Stimulated activated CD4-positive, alpha-beta T cell treated with anti-CD3 and anti-CD28 coated beads, Interleukin-12 subunit alpha, Interleukin-12 subunit beta, amount 100 ng/mL, for 4 hours (primary cell): ENCODE data around the gene VSTM2L.

ENCODE experiments used
- DNase-seq: peaks from one replicate; pipeline ENCODE4 v3.0.0-alpha.2; 2020

Gene VSTM2L

GRCh38 chr20:37879843-37880242 is 23.1 kb upstream of the VSTM2L start:
- DNase-seq = no peak

- DNase-seq = no peak
Measured at GRCh38 chr20:37880726-37881591, 22.0 kb upstream of the VSTM2L start.

- DNase-seq = no peak
Measured at GRCh38 chr20:37881601-37882343, 21.2 kb upstream of the VSTM2L start.

DNA sequence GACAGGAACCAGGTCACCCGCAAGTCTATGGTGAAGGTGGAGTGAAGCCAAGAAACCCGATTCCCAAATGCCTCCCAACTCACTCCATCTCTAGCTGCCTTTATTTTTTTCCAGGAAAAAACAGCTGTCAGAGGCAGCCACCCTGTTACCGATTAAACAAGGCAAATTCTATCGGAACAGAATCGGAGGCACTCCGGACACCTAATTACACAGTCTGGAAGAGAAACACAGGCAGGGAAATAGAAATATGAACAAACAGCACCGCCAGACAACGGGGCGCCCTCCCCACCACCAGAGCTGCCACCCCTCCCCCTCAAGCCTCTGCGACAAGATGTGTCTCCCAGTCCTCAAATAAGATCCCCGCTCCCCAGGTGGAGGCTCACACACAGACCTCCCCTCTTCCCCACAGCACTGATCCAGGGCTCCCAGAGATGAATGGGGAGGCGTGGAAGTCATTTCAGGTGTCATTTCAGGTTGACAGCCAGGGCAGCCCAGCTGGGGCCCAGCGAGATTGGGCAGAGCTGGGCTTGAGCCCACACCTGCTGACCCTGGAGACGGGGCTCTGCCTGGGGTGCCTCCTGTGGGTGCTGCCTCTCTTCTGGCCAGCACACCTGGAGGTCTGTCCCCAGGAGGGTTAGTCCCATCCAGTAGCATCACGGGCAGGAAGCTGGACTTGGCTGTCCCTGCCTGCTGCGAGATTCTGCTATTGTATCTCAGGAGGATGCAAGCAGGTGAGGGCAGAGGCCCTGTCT is 19.8 kb upstream of the VSTM2L start:
- DNase-seq = no peak

- no peak for DNase-seq
Measured at GRCh38 chr20:37885042-37885441, 17.9 kb upstream of the VSTM2L start.

DNA sequence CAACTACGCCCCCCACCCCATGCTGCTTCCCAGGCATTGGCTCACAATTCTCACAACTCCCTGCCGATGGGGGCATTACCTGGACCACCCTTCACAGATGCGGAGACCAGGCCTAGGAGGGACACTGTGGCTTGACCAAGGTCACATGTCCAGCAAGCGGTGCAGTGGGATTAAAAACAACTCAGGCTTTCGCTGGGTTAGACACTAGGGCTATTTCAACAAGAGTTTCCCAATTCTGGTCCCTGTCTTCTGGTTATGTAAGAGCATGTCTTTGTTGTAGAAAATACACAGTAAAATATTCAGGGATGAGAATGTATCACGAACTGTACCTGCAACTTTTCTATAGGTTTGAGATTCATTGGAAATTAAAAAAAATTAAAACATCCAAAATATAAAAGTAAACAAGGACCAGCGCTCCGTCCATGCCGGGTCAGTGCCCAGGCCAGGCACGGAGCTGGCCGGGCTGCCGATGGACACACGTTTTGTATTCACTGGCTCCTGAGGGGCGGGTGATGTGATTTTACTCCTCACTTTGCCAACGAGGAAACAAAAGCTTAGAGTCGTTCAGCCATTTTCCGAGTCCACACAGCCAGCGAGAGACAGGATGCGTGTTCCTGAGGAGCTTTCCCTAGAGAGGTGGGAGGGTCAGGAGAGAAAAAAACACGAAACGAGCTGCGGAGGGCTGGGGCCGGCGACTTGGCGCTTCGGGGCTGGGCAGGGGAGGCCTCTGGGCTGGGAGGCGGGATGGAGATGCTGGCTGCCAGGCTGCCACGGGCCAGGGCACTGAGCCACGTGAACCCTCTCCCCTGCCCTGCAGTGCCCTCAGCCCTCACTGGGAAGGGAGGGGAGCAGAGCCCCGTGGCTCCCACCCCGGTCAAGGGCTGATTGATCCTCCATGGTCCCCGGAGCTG is 17.1 kb upstream of the VSTM2L start:
- no peak for DNase-seq

- DNase-seq = no peak
Measured at GRCh38 chr20:37886851-37887297, 16.1 kb upstream of the VSTM2L start.

- no peak for DNase-seq
Measured at GRCh38 chr20:37888641-37889040, 14.3 kb upstream of the VSTM2L start.

- DNase-seq = no peak
Measured at GRCh38 chr20:37890108-37890507, 12.8 kb upstream of the VSTM2L start.

- DNase-seq = no peak
Measured at GRCh38 chr20:37890643-37891042, 12.3 kb upstream of the VSTM2L start.

DNA sequence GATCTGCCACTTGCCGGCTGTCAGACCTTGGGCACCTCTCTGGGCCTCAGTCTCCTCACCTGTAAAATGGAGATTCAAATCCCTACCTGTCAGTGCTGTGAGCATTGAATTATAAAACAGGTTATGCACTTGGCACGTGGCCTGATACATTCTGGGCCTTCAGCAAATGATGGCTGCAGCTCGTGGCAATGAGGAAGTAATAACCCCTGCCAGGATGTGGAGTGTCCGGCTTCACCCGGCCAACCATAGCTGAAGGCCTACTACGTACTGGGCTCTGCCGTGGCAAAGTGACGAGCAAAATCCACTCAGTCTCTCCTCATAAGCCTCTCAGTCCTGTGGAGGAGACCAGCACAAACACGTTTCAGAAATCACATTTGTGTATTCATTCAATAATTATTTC is 10.9 kb upstream of the VSTM2L start:
- DNase-seq = no peak

DNA sequence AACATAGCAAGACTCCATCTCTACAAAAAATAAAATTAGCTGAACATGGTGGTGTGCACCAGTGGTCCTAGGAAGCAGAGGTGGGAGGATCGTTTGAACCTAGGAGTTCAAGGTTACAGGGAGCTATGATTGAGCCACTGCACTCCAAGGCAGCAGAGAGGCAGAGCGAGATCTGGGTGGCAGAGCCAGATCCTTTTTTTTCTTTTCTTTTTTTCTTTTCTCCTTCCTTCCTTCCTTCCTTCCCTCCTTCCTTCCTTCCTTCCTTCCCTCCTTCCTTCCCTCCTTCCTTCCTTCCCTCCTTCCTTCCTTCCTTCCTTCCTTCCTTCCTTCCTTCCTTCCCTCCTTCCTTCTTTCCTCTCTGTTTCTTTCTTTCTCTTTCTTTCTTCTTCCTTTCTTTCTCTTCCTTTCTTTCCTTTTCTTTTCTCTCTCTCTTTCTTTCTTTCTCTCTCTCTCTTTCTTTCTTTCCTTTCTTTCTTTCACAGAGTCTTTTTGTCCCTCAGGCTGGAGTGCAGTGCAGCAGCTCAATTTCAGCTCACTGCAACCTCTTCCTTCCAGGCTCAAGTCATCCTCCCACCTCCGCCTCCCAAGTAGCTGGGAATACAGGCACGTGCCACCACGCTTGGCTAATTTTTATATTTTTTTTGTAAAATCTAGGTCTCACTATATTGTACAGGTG is 9.2 kb upstream of the VSTM2L start:
- no peak for DNase-seq

DNA sequence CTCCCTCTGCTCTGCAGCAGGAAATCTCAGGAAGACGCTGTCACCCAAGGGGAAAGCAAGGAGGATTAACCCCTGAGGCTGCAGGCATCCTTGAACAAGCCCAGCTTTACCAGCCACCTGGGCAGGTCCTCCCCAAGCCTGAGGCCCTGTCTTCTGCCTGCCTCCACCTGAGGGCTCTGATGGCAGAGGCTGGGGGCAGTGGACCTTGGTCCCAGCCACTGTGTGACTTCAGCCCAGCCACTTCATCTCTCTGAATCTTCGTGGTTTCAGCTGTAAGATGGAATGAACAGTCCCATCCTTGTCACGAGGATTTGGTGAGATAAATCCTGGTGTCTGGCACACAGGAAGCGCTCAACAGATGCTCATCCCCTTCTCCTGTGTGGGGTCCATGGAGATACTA is 8.5 kb upstream of the VSTM2L start:
- DNase-seq = no peak

DNA sequence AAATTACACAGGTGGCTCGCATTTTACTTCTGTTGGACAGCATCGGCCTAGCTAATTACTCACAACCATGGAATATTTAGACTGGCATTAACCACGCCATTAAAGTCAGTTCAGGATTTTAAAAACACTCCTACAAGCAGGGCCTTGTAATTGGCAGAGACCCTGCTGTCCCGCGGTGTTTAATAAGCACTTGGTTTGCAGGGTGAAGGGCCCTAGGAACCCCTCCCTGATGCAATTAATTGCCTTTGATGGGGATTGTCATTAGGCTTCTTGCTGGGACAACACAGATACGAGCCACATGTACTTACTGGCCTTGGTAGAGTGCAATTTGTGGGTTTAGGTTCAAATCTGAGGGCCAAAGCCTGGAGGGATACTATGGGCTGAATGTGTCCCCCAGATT is 7.8 kb upstream of the VSTM2L start:
- DNase-seq = no peak

- no peak for DNase-seq
Measured at GRCh38 chr20:37896932-37897548, 5.9 kb upstream of the VSTM2L start.

- DNase-seq = no peak
Measured at GRCh38 chr20:37898233-37899104, 4.5 kb upstream of the VSTM2L start.

- DNase-seq = no peak
Measured at GRCh38 chr20:37899105-37900045, 3.6 kb upstream of the VSTM2L start.

GRCh38 chr20:37901240-37901639 is 1.7 kb upstream of the VSTM2L start:
- no peak for DNase-seq
